Limb (tissue), 2 donors: ENCODE data around the gene HMGCL.
"Not testable (repeated sequence)": the region's sequence is repeated elsewhere in the genome, so short reads cannot be mapped to it uniquely, and the experiment has no call there.

Experiments used
- DNase-seq, 2 donors: peaks; one replicate each; pipeline ENCODE4 v3.0.0-alpha.2; 2016; ENCODE audit errors: extremely low spot score in 2 of 2

HMGCL gene

GRCh38 chr1:23825076-23825761, at the start of gene HMGCL:
HMGCL (minus strand) TSS chr1:23825429; CDS start chr1:23825415, 14 bp downstream.
- DNase-seq = peak; percentile 93 to 96

GRCh38 chr1:23872421-23872820, 47.2 kb upstream of the HMGCL start:
- no peak for DNase-seq

- no peak for DNase-seq
Measured at GRCh38 chr1:23869051-23869450, 43.8 kb upstream of the HMGCL start.

- no peak for DNase-seq
Measured at GRCh38 chr1:23868557-23869016, 43.4 kb upstream of the HMGCL start.

GRCh38 chr1:23867895-23868556, 42.8 kb upstream of the HMGCL start, which contains the start of gene FUCA1:
FUCA1 (minus strand) TSS chr1:23868290; CDS start chr1:23868286, 4 bp downstream.
- DNase-seq = peak; percentile 94 to 95

GRCh38 chr1:23867542-23867894, 42.3 kb upstream of the HMGCL start:
- no peak for DNase-seq

- no peak for DNase-seq
Measured at GRCh38 chr1:23865543-23865930, 40.3 kb upstream of the HMGCL start.

- no peak for DNase-seq
Measured at GRCh38 chr1:23864801-23865542, 39.7 kb upstream of the HMGCL start.

- no peak for DNase-seq
Measured at GRCh38 chr1:23862640-23863039, 37.4 kb upstream of the HMGCL start.

- DNase-seq = no peak
Measured at GRCh38 chr1:23854568-23854967, 29.3 kb upstream of the HMGCL start.

- DNase-seq = not testable (repeated sequence)
Measured at GRCh38 chr1:23853124-23853523, 27.9 kb upstream of the HMGCL start.

- DNase-seq = not testable (repeated sequence)
Measured at GRCh38 chr1:23851406-23851805, 26.2 kb upstream of the HMGCL start.

GRCh38 chr1:23848673-23849616, 23.7 kb upstream of the HMGCL start:
- no peak for DNase-seq

GRCh38 chr1:23847482-23848095, 22.4 kb upstream of the HMGCL start:
- DNase-seq = not testable (repeated sequence)

GRCh38 chr1:23845163-23845562, 19.9 kb upstream of the HMGCL start:
- DNase-seq = no peak

GRCh38 chr1:23843644-23844043, 18.4 kb upstream of the HMGCL start:
- no peak for DNase-seq

- peak; percentile 2 to 68 for DNase-seq
Measured at GRCh38 chr1:23838401-23838866, 13.2 kb upstream of the HMGCL start.

GRCh38 chr1:23837908-23838307, 12.7 kb upstream of the HMGCL start:
- DNase-seq = peak in 1 of 2 donors; percentile 29

GRCh38 chr1:23836037-23836436, 10.8 kb upstream of the HMGCL start:
- no peak for DNase-seq

- DNase-seq = not testable (repeated sequence)
Measured at GRCh38 chr1:23834156-23834555, 8.9 kb upstream of the HMGCL start.

GRCh38 chr1:23827717-23828116, 2.5 kb upstream of the HMGCL start:
- no peak for DNase-seq
